ES-I3 (cell line): Measurements from ENCODE around the gene CAMK1D.
"Not testable (repeated sequence)": the region's sequence is repeated elsewhere in the genome, so short reads cannot be mapped to it uniquely, and the experiment has no call there.

Experiments
- H3K36me3 ChIP-seq: 2 replicates; pipeline ENCODE4 v1.6.1; 2013; ENCODE audit warnings: mild to moderate bottlenecking, low read length, control low read depth, moderate library complexity; ENCODE audit not compliant: insufficient read depth
- H3K4me1 ChIP-seq: 2 replicates; pipeline ENCODE4 v1.6.1; 2013; ENCODE audit warnings: mild to moderate bottlenecking, control low read depth, low read length; ENCODE audit not compliant: insufficient read depth
- H3K9ac ChIP-seq: 2 replicates; pipeline ENCODE4 v1.6.1; 2013; ENCODE audit warnings: low read depth, mild to moderate bottlenecking, low read length, moderate library complexity
- H3K9me3 ChIP-seq: 2 replicates; pipeline ENCODE4 v1.6.1; 2013; ENCODE audit warnings: mild to moderate bottlenecking, low read length, moderate library complexity; ENCODE audit not compliant: control insufficient read depth, insufficient read depth

Gene CAMK1D

DNA sequence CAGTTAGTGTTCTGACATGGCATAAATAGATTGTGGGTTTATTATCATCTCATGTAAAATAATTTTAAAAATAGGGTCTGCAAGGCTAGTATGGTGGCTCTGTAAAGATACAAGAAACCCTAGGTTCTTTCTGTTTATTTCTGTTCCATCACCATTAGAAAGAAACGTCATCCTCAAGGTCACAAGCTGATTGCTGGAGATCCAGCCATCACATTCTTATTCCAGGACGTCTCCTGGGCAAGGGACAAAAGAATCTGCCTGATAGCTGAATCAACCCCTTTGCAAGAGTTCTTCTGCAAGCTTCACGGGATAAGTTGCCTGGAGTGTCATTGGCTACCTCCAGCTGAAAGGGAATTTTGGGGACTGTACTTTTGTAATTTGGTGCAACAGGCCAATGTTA is 184.4 kb downstream of the CAMK1D start:
- no peak overlapping the region for H3K9ac ChIP-seq
- no peaks in the 10 kb centered on the region for H3K9me3 ChIP-seq
- H3K36me3 ChIP-seq: no peaks in the 10 kb centered on the region
- H3K4me1 ChIP-seq: no peaks in the 10 kb centered on the region

DNA sequence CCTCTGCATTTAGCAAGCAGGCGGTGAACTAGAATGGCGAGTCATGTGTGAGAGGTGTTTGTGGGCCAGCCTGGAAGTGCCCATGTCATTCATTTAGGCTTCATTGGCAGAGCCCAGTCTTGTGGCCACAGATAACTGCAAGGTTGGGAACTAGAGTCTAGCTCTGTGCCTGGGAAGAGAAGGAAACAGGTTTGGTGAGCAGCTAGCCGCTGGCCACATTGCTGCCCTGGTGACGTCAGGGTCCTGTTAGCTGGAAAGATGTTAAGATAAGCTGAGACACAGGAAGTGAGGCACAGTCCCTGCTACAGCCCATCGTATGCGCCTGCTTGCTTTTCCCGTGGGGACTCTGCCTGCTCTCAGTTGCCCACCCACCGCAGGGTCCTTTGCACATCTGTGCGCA is 185.5 kb downstream of the CAMK1D start:
- Histone ChIP-seq H3K9ac (no peak overlapping the region), H3K36me3 (no peaks in the 10 kb centered on the region), H3K4me1 (no peaks in the 10 kb centered on the region), H3K9me3 (no peaks in the 10 kb centered on the region)

DNA sequence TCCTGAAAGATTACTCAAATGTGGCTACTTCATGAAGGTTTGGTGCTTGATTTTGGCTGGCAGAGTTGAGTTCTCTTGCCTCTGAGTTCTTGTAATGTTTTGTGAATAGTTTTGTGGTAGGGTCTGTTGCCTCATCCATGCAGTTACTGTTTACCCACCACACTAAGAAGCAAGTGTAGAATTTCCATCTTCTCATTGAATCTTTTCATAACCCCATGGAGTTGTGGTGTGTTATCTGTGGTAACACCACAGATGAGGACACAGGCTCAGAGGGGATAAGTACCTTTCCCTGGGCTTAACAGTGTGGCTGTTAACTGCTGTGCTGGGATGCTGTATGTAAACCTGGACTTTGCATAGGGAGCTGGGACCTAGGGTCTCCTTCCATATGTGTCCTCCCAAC is 186.3 kb downstream of the CAMK1D start:
- H3K9me3 ChIP-seq: no peaks in the 10 kb centered on the region
- no peaks in the 10 kb centered on the region for H3K4me1 ChIP-seq
- no peak overlapping the region for H3K9ac ChIP-seq
- H3K36me3 ChIP-seq: no peaks in the 10 kb centered on the region

DNA sequence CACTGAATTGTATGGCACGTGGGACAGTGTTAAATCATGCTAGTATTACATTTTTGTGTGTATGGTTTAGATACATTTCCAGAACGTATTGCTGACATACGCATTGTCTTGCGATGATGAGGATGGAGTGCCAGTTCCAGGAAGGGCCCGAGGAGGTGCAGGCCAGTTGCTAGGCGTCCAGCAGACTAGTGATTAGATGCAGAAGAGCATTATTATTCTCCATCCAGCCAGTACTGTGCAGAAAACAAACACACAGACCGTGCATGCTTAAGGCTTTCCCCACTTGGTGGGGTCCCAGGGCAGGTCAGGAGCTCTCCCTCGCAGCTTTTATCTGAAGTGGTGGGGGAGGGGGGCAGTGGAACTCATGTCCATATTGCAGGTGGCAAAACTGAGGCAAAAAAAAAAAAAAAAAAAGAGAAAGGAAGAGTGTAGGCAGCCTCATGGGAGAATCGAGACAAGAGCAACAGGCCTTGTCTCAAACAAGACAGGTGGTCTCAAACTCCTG is 189.2 kb downstream of the CAMK1D start:
- no peak overlapping the region for H3K9ac ChIP-seq
- no peaks in the 10 kb centered on the region for H3K4me1 ChIP-seq
- H3K36me3 ChIP-seq: no peaks in the 10 kb centered on the region
- no peaks in the 10 kb centered on the region for H3K9me3 ChIP-seq

DNA sequence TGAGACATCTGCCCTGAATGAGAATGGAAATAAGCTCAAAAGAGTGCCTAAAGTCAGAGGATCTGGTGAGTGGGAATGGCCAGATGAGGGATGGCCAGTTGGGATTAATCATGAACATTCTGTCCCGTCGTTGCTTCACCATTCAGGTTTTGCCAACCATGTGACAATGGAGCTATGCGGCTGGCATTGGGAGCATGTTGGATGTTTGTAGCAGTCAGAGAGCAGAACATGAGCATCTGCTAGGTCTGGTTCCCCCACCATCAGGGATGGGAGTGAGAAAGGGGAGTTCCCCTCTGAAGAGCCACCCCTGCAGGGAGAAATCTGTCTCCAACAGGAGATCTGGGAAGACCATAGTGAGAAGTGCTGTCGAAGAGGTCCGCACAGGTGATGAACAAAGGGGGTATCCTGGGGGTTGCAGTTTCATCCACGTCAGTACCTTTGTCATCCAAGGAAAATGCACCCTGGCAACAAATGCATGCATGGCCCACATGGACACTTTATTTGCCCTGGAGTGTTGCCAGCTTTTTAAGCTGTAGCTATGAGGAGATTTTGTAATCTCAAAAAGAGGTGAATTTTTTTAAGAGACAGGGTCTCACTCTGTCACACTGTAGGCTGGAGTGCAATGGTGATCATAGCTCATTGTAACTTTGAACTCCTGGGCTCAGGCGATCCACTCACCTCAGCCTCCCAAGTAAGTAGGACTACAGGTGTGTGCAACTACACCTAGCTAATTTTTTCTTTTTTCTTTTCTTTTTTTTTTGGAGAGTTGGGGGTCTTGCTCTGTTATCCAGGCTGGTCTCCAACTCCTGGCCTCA is 190.2 kb downstream of the CAMK1D start:
- no peaks in the 10 kb centered on the region for H3K4me1 ChIP-seq
- H3K9me3 ChIP-seq: no peaks in the 10 kb centered on the region
- no peak overlapping the region for H3K9ac ChIP-seq

DNA sequence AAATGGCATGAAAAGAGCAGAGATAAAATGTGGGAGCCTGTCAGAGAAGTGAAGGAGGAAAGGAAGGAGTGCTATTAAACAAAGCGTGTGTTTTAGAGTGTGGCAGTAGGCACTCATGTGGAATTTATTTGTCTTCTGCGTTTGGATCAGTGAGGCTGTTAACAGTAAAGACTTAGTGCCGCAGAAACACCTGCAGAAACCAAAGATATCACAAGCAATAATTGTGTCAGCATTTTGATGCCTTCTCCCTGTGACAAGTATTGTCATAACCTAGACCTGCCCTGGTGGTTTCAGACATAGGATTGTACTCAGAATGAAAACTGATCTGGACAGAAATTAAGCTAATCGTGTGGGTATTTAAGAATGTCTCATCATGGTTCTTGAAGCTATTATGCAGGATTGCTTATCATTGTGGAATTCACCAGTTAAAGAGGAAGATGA is 191.0 kb downstream of the CAMK1D start:
- Histone ChIP-seq H3K36me3 (no peaks in the 10 kb centered on the region), H3K9ac (no peak overlapping the region), H3K4me1 (no peaks in the 10 kb centered on the region), H3K9me3 (no peaks in the 10 kb centered on the region)

More for the DNA sequence above, 190.2 kb downstream of the CAMK1D start:
- H3K36me3 ChIP-seq: no peaks in the 10 kb centered on the region

DNA sequence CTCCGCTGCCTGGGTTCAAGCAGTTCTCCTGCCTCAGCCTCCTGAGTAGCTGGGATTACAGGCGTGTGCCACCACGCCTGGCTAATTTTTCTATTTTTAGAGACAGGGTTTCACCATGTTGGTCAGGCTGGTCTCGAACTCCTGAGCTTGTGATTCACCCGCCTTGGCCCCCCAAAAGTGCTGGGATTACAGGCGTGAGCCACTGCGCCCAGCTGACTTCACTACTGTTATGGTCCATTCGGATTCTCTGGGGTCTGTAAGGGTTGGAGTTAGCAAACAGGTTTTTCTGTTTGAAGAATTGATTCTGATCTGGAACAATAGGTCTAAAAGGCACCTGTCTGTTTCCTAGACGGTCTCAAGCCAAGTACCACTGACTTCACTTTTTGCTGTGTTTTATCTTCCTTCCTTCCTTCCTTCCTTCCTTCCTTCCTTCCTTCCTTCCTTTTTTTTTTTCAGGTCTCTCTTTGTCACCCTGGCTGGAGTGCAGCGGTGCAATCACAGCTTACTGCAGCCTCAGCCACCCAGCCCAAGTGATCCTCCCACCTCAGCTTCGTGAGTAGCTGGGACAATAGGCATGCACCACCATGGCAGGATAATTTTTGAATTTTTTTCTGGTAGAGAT is 192.2 kb downstream of the CAMK1D start:
- Histone ChIP-seq H3K9me3 (no peaks in the 10 kb centered on the region), H3K4me1 (no peaks in the 10 kb centered on the region), H3K9ac (no peak overlapping the region), H3K36me3 (no peaks in the 10 kb centered on the region)

DNA sequence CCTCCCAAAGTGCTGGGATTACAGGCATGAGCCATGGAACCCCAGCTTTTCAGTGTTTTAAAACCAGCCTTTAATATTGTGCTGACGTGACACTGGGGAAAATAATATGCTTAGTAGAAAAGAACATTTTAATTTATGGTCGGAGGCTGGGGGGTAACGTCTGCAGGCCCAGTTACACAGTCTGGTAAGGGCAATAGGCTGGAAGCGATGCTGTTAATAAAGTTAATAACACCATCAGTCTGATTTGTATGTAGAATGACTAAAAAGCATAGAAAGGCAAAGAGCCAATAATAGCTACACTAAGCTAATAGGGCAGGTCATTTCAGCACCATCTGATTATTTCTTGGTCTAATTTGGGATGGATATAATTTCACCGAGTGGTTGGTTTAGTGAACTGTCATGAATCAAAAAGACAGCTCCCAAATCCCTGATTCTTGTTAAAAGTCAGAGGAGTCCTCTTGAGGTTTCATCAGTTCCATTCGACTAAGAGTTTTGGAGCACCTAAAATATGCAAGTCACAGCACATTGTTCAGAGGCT is 192.9 kb downstream of the CAMK1D start:
- Histone ChIP-seq H3K4me1 (no peaks in the 10 kb centered on the region), H3K9ac (no peak overlapping the region; the same call in 1 of the 2 replicates), H3K9me3 (no peaks in the 10 kb centered on the region), H3K36me3 (no peaks in the 10 kb centered on the region)

DNA sequence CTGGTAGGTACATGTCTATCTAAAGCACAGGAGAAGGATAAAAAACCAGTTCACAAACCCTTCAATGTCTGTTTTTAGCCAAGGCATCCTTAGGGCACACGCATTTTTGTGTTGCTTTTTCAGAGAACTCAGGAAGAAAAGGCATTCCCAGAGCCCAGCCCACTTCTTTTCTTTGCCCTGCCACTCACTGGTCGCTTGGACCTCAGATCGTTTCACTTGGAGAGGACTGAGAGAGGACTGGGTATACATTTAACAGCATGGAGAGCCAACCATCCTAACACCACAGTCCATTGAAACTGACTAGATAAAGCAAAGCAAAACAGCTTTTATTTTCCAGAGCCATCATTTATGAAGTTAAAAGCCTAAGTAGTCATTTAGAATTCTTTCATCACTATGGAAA is 194.2 kb downstream of the CAMK1D start:
- no peaks in the 10 kb centered on the region for H3K4me1 ChIP-seq
- no peaks in the 10 kb centered on the region for H3K9me3 ChIP-seq
- no peaks in the 10 kb centered on the region for H3K36me3 ChIP-seq
- no peak overlapping the region for H3K9ac ChIP-seq

DNA sequence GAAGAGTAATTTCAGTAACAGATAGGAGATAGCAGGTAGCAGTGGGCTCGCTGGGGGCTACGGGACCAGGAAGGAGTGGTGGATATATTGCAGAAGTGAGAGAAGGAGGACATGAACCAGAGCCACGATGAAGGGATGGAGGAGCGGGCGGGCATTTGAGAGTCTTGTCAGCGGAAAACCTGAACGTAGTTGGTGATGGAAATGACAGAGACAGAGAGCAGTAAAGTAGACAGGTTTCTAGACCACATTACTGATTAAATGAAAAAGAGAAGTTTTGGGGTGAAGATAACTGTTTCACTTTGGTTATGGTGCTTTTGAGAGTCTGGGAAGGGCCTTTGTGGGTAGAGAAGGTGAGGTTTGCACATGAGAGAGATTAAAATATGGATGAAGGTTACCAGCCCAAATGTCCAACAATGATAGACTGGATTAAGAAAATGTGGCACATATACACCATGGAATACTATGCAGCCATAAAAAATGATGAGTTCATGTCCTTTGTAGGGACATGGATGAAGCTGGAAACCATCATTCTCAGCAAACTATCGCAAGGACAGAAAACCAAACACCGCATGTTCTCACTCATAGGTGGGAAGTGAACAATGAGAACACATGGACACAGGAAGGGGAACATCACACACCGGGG is 196.9 kb downstream of the CAMK1D start:
- H3K9ac ChIP-seq, H3K36me3 ChIP-seq, H3K9me3 ChIP-seq, H3K4me1 ChIP-seq: not testable (repeated sequence)

DNA sequence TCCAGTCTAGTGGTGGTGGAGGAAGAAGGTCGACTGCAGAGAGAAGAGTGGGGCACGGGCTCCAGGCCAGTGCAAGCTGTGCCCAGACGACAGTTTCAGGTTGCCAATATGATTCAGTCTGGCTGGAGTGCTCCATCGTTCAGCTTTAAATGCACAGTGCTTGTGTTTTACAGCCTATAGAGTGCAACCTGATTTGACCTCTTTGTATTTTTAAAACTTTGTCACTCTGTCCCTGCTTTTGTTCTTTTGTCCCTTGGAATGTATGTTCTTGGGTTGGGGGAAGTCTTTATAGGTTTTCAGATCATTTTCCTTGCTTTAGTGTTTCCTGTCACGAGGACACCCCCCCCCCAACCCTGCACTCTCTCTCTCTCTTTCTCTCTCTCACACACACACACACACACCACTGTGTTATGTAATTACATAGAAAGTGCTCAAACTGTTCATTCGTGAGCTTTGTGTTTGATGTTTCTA is 198.0 kb downstream of the CAMK1D start:
- Histone ChIP-seq H3K9me3 (no peaks in the 10 kb centered on the region), H3K4me1 (no peaks in the 10 kb centered on the region), H3K36me3 (no peaks in the 10 kb centered on the region), H3K9ac (no peak overlapping the region)

DNA sequence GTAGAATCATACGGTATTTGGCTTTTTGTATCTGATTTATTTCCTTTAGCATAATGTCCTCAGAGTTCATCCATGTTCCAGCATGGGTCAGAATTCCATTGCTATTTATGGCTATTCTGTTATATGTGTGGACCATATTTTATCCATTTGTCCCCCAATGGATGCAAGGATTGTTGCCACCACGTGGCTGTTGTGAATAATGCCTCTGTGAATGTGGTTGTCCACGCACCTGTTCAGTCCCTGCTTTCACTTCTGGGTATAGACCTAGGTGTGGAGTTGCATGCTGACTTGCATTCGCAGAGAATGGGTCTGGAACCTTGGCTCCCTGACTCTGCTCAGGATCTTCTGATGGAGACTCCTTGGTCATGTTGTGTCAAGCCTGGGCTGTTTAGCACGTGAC is 199.9 kb downstream of the CAMK1D start:
- no peak overlapping the region for H3K9ac ChIP-seq
- H3K4me1 ChIP-seq: no peaks in the 10 kb centered on the region
- H3K36me3 ChIP-seq: no peaks in the 10 kb centered on the region
- no peaks in the 10 kb centered on the region for H3K9me3 ChIP-seq

DNA sequence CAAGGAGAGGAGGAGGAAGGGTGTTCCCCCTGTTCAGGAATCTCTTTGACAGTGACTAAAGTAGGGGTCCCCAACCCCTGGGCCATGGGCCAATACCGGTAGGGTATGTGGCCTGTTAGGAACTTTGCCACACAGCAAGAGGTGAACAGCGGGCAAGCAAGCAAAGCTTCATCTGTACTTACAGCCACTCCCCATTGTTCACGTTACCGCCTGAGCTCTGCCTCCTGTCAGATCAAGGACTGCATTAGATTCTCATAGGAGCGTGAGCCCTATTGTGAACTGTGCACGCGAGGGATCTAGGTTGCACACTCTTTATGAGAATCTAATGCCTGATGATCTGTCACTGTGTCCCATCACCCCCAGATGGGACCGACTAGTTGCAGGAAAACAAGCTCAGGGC is 201.6 kb downstream of the CAMK1D start:
- H3K9me3 ChIP-seq: no peaks in the 10 kb centered on the region
- no peak overlapping the region for H3K9ac ChIP-seq
- no peaks in the 10 kb centered on the region for H3K4me1 ChIP-seq
- no peaks in the 10 kb centered on the region for H3K36me3 ChIP-seq

DNA sequence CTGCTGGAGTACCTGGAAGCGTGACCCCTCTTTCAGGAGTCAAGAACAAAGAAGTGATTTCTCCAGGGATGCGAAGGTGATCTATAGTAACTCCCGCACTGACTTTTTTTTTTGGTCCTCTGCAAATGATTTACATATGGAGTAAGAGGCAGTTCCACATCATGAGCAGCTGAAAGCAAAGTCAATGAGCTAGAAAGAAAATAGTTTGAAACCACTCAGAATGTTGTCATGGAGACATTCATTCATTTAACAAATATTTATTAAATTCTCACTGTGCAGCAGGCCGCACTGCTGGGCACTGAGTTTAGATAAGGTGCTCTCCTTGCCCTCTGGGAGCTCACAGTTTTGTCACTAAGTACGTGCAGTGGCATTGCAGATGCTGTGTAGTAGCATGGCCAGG is 206.7 kb downstream of the CAMK1D start:
- no peaks in the 10 kb centered on the region for H3K4me1 ChIP-seq

More for the DNA sequence above, 206.7 kb downstream of the CAMK1D start:
- H3K9me3 ChIP-seq: no peaks in the 10 kb centered on the region
- no peak overlapping the region for H3K9ac ChIP-seq
- no peaks in the 10 kb centered on the region for H3K36me3 ChIP-seq
